ENCODE results near the gene DPH3.

DPH3 gene

GRCh38 chr3:16290007-16290826 is 25.5 kb upstream of the DPH3 start:
- peak; percentile 67 for DNase-seq

DNA sequence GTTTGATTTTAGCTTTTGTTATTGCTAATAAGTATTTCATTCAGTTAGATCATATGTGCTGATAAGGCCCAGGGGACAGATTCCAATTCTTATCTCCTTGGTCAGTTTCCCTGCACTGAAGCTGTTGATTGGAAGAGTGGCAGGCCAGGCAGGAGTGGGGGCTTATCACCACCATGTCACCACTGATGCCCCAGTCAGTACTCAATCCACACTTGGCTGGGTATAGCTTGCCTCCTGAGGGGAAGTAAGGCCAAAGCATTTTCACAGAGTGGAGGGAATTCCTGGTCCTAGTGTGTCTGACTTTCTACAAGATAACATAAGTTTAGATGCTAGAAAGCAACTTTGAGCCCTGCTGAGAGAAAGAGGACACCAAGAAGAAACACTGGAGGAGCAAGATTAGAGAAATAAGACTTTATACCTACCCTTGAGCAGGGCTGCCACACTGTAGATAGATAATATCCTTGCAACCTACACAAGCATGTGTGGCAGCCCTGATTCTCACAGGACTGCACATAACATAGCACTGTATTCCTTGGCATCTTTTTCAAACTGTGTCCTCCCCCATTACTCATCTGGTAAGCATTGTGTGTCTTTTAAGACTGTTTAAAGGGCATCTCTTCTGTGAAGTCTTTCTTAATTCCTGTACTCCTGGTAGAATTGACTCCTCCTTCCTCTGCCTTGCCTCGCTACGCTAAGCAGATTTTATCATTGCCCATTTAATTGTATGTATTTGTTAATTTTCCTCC is 24.6 kb upstream of the DPH3 start:
- DNase-seq: no peak

DNA sequence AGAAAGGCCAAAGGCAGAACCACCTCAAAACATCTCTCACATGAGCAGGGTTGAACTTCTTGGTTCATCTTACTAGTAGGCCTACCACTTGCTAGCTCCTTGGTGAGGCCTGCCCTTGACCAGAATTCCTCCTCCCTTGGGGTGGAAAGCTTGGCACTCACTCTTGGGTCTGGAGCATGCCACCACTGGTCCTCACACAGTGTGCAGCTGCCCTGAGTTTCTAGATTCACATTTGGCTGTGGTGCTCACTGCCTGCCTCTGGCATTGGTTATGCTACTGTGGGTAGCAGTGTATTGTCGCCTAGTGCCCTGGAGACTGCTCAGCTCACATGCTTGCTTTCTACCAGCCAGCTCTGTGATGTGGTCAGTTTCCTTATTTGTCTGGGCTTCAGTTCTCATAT is 23.9 kb upstream of the DPH3 start:
- DNase-seq: no peak

DNA sequence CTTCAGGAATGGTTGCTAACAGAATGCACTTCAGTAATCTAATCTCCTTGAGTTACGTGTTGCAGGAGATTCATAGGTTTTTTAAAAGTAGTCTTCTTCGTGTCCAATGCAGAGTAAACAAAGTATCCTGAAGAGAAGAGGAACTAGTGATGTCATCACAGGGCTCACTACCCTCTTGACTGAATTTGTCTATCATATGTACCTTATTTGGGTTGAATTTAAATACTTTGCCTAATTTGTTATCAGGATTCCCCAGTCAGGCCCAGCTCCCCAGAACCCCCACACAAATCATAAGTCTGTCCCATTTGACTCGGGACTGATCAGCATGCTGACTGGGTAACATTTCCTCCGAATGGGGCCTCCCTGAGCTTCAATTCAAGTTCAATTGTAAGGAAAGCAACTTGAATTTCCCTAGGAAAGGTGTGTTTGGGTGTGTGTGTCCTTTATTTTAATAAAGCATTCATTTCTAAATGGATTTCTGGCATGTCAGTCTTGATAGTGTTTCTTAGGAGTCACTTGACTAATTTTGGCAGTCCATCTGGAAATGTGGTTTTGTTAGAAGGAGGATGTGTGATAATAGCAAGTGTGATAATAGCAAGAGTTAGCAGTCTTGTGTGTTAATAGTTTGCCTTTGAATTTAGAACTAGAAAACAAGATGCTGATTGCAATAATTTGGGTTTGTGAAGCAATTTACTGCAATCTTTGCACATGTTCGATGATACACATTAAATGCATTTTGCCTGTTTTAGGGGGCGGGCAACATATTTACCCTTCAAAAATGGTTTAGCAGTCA is 22.2 kb upstream of the DPH3 start:
- DNase-seq: no peak

GRCh38 chr3:16286161-16286560 is 21.4 kb upstream of the DPH3 start:
- no peak for DNase-seq

DNA sequence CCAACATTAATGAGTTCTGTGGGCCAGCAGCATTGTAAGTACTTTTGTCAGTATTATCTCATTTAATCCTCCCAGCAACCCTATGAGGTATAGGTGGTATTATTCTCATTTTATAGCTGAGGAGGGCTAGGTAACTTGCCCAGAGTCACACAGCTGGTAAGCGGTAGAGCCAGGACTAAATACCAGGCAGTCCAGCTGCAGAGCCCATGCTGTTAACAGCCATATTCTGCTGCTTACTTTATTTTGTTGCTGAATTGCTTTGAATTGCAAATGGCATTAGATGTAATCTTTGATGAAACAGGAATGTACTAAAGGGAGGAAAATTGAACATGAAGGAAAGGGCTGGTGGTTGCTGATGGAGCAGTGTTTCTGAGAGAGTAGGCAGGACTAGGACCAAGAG is 19.9 kb upstream of the DPH3 start:
- no peak for DNase-seq

DNA sequence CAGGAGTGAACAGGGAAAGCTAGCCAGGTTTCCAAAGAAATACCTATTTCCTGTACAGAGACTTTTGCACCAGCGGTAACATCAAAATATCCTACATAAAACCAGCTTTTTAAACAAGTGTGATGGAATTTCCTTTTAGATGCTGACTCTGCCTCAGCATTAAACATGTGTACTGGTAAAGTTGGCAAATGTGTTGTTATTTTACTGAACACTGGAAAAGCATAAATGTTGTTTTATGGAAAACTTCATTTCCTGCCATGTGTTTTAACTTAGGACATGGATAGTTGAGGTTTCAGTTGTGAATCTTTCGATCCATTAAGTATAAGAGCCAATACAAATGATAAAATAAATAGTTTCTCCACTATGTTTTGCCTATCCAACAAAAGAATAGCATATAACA is 15.9 kb upstream of the DPH3 start:
- DNase-seq: no peak

GRCh38 chr3:16279010-16279801 is 14.5 kb upstream of the DPH3 start:
- DNase-seq: no peak

DNA sequence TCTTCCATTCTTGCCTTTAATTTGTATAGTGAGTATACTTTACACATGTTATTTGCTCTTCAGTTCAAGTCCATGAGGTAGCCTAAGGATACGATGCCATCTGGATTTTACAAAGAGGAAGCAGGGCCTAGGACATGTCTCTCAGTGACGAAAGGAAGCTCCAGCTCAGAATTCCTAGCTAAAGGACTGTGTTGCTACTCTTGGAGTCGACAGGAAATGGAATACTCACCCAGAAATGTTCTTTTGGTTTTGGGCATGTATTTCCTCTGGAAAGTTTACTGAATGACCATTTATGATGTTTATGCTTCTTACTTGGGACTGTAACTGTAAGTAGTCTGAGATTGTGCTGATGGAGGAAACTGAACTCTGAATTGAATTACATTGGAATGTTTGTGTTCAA is 12.7 kb upstream of the DPH3 start:
- no peak for DNase-seq

- DNase-seq: no peak
Measured at GRCh38 chr3:16273867-16274266, 9.1 kb upstream of the DPH3 start.

DNA sequence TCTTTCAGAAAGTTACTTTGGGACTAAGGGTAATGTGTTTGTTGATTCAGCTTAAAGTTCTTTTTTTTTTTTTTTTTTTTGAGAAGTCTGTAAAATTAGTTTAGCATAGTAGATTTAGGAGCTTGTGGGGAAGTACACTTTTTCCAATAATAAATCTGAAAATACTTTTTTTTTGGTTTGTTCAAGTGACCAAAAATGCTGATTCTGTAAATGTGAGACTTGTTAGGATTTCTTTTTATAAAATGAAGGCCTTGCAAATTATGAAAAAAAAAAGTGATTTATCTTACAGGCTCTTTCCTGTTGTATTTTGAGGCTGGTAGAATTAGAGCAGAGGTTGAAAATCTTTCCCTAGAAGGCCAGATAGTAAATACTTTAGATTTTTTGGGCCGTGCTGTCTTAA is 7.8 kb upstream of the DPH3 start:
- DNase-seq: no peak

GRCh38 chr3:16270855-16271254 is 6.1 kb upstream of the DPH3 start:
- no peak for DNase-seq

- DNase-seq: no peak
Measured at GRCh38 chr3:16266714-16267113, 2.0 kb upstream of the DPH3 start.

DNA sequence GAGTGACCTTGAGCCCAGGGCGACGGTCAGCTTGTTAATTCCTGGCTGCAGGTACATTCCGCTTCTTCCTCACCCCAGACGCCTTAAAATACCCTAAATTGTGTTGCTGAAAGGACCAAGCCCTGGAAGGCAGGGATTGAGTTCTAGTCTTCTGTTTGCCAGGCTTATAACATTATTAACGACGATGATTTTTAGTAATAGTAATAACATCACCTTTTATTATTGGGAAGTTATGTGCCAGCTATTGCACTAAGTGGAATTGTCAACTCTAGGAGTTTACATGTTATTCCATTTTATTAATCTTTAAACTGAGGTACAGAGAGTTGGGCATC is 678 bp upstream of the DPH3 start:
- no peak for DNase-seq

GRCh38 chr3:16264174-16264707 is 502 bp downstream of the DPH3 start:
- DNase-seq: no peak

DNA sequence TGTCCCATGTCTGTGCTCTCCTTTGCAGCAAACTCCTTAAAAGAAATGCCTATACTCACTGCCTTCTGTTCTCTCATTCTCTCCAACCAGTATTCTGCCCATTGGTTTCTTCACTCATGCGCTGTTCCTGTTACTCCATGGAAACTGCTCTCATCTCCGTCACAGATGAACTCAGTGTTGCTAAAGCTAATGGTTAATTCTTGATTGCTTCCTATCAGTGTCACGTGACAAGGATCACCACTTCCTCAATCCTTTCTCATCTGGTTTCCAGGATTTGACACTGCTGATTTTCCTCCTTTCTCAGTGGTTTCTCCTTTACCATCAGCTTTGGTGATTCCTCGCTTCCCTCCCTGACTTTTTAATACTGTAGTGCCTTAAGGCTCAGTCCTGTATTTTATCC is 2.6 kb downstream of the DPH3 start:
- DNase-seq: no peak

GRCh38 chr3:16260046-16260445 is 4.7 kb downstream of the DPH3 start:
- no peak for DNase-seq

GRCh38 chr3:16258866-16259265 is 5.9 kb downstream of the DPH3 start:
- DNase-seq: no peak

DNA sequence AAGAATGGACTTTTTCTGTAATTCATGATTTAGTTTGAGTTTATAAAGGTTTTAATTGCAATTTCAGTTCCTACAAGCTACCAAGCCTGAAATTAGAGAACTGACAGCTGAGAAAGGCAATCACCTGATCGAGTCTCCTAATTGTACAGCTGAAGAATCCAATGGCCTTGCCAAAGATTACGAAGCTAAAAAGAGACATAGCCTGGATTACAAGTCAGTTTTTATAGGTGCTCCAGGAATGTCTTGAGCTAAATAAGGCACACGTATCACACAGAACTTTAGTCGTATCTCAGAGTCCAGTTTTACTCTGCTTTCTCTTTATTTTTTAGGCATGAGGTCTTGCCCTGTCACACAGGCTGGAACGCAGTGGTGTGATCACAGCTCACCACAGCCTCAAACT is 6.6 kb downstream of the DPH3 start:
- no peak for DNase-seq

GRCh38 chr3:16257309-16257708 is 7.4 kb downstream of the DPH3 start:
- no peak for DNase-seq

DNA sequence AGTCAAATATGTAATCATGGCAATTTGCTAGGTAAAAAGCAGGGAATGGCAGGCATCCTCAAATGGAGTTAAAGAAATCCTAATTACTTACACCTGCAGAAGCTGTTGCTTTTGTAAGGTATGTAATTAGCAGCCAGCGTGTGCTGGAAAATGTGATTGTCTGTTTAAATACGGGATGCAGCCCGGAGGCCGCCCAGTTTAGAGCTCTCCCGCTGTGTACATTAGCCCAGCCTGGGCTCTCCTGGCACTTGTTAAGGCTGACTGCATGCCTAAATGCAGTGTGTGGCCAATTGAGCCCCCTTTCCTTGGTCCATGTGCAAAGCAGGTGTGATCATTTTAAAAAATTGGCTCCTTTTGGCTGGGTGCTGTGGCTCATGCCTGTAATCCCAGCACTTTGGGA is 9.0 kb downstream of the DPH3 start:
- no peak for DNase-seq

DNA sequence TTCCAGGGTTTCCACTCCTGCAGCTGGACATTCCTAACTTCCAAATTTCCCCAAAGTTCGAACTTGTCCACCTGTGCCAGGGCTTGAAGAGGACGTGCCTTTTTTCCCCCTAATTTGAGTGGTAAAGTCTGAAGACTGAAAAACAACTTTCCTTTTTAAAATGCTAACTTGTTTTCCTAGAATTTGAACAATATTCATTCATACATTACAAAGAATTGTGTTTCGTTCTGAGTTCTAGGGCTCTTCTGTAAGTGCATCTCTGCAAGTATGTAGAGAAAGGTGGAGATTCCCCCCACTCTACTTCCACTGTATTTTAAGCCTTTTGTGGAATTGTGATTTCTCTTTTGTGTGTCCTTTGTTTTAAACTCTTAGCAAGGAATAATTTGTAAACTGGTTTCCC is 9.4 kb downstream of the DPH3 start:
- no peak for DNase-seq

GRCh38 chr3:16254916-16255315 is 9.8 kb downstream of the DPH3 start:
- DNase-seq: no peak

Measured in kidney glomerular epithelial cell (primary cell).